Choroid plexus epithelial cell (primary cell): ENCODE results near the gene MYO19.
A peak's percentile ranks its signal among the peaks of the same experiment; 100 is the strongest.
"Not testable (repeated sequence)": the region's sequence is repeated elsewhere in the genome, so short reads cannot be mapped to it uniquely, and the experiment has no call there.

Experiments used
- DNase-seq: peaks from one replicate; pipeline ENCODE4 v3.0.0-alpha.2; 2010; ENCODE audit warnings: low read depth
- H3K4me3 ChIP-seq: 2 replicates; pipeline ENCODE4 v1.5.1; 2011; ENCODE audit warnings: low read depth, mild to moderate bottlenecking, control low read depth, low read length, moderate library complexity
- CTCF ChIP-seq: conservative IDR thresholded peaks from 2 replicates; pipeline ENCODE4 v1.5.1; 2011; ENCODE audit warnings: low read depth, mild to moderate bottlenecking, control low read depth, inconsistent platforms, low read length, moderate library complexity

The MYO19 gene

DNA sequence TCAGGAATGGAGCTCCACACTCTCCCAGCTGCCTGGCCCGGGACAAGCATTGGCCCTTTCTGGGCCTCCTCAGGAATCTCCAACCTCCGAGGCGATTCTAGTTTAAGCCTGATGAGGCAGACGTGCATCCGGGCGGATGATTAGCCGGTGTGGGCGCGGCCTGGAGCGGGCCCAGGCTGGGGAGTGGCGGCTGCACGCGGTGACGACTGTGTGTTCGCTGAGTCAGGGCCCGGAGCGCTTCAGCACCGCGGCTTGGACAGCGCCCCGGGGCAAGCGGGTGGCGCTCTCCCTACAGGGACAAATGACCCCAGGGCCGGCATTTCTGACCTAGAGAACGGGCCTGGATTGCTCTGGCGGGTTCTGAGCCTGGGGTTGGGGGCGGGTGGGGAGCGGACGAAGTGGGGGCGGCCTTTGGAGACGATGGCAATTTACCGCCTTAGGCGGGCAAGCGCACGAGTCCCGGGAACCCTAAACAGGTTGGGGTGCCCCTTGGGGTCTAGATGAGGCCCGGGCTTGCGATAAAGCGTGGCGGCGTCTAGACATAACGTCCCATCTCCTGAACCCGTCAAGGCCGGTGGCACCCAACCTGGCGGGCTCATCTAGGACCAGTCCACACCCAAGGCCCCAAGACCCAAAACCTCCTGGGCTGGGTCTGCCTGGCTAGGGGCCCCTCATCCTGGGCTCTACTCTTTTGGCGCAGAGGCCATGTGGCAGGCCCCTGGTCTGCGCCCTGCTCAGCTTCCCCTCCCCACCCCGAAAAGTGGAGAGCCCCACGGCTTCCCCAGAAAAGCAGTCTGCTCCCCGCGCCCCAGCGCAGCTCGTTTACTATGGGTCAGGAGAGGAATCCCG lies 70.5 kb downstream of the MYO19 start:
- H3K4me3 ChIP-seq: no peak overlapping the region
- DNase-seq: peak; percentile 74
- peak; percentile 4 for TF ChIP-seq CTCF

GRCh38 chr17:36461330-36462110 lies 73.1 kb downstream of the MYO19 start:
- TF ChIP-seq CTCF: no peak
- DNase-seq: no peak
- no peak overlapping the region for H3K4me3 ChIP-seq

DNA sequence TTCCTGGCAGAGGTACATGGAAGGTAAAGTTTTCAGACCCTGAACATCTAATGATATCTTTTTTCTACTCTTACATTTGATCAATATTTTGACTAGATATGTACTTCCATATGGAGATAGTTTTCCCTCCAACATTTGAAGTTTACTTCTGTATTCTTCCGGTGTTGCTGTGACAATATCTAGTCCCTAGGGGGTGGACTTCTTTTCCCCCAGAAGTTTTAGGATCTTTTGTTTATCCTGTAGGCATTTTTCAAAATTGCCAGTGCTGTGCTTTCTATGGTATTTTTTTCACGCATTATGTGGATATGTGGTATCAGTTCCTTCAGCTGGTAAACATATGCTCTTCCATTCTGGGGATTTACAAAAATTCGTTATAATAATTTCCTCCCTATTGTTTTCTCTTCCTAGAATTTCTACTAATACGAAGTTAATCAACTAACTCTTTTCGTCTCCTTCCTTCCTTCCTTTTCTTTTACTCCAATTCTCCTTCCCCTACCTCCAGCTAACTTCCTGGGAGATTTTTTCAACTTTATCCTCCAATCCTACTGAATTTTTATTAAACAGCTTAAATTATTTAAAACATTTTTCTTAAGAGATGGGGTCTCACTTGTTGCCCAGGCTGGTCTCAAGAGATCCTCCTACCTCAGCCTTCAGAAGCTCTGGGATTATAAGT lies 74.3 kb downstream of the MYO19 start:
- no peak for DNase-seq
- no peak overlapping the region for H3K4me3 ChIP-seq
- no peak for TF ChIP-seq CTCF

GRCh38 chr17:36459601-36460000 lies 75.1 kb downstream of the MYO19 start:
- TF ChIP-seq CTCF: no peak

DNA sequence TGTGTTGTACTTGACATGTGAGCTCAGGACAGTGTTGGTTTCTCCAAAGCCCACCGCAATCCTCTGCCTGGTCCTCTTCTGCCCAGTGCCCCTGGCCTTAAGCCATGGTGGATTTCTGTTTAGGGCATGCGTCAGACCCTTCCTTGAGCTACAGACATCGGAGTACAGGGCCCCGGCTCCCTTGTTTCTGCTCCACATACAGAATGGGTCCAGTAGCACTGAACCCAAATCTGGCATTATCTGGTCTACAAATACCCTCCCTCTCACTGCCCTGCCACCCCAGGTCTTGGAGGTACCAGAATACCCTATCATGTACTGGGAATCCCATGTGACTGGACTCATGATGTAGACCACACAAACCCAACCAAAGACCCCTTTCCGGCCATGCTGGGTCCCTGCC lies 75.6 kb downstream of the MYO19 start:
- H3K4me3 ChIP-seq: no peak overlapping the region
- TF ChIP-seq CTCF: no peak
- no peak for DNase-seq

More at GRCh38 chr17:36459601-36460000, 75.1 kb downstream of the MYO19 start:
- DNase-seq: no peak
- H3K4me3 ChIP-seq: no peak overlapping the region

DNA sequence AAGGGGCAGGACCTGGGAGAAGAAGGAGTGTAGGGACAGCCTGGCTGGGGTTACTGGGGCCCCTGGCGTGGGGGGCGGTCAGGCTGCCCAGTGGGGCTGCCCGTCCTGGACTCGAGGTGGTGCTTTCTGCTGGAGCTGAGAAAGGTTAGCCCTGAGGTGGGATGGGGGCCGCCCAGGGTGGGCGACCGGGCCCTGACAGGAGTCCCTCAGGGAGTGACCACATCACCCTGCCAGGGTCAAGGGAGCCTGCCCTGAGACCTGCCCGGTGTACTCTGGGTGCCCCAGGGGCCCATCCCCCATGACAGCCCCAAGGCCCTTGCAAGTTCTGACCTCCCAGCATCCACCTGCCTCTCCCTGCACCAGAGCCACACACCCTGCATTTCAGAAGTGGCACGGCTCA lies 77.0 kb downstream of the MYO19 start:
- H3K4me3 ChIP-seq, DNase-seq: not testable (repeated sequence)

DNA sequence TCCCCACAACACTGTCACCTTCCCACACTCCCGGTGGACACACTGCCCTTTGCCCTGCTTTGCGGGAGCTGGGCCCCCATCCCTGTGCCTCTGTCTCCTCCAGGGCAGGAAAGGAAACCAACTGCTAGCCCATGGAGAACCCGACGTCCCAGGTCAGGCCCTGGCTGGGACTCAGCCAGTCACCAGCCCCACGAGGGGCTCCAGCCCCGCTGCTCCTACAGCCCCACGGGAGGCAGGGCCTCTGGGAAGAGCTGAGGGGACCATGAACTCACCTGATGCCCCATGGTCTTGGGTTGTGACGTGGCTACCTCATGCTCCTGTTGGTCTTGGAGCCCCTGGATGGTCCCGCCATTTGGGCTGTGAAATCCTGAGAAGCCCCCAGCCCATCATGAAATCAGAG lies 81.8 kb downstream of the MYO19 start:
- not testable (repeated sequence) for H3K4me3 ChIP-seq, DNase-seq

- H3K4me3 ChIP-seq, DNase-seq: not testable (repeated sequence)
Observed at GRCh38 chr17:36449997-36450396, 84.7 kb downstream of the MYO19 start.
